GM21447 (cell line): Measurements from ENCODE around the gene IGFL4.
"Not testable (repeated sequence)": the region's sequence is repeated elsewhere in the genome, so short reads cannot be mapped to it uniquely, and the experiment has no call there.

Experiments used
- ATAC-seq: cut with Tn5 transposase; IDR thresholded peaks from one replicate; pipeline ENCODE4 v1.9.1; 2021; ENCODE audit not compliant: unreplicated experiment

The IGFL4 gene

GRCh38 chr19:46040952-46041500 is at the start of gene IGFL4:
Gene IGFL4 (minus strand): TSS chr19:46041002. CDS start chr19:46040962, 40 bp downstream.
- no peak for ATAC-seq

DNA sequence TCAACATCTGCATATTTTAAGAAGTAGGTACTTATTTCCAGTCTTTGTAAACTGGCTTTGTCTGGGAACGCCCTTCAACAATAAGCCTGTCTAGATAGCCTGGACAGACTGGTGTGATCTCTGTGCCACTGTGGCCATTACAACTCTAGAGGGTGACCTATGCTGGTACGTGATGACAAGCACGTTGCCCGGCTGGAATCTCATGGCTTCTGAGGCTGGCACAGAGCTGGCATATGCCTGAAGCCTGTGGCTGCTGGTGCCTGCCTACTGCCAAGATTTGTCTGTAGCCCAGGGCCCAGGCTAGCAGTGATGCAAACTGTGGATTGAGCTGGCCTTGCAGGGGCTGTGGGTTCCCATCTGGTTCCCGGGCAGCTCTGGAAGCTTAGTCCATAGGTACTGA is 49.6 kb upstream of the IGFL4 start:
- ATAC-seq, result no peak

- no peak for ATAC-seq
Observed at GRCh38 chr19:46089432-46089831, 48.6 kb upstream of the IGFL4 start.

DNA sequence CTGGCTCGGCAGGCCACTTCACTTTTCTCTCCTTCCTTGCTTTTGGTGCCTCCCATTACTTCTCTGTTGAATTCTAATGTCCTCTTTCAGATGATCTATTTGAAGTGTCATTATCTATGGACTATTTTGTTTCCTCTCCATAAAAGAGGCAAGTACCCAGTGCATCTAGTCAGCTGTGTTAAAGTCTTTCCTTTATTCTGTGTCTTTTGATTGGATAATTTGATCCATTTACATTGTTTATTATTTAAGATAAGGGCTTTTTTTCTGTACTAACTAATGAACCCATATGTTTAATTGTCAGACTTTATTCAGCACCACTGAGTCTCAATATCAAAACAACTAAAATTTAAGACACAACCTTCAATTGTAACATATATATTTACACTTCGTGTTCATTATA is 47.3 kb upstream of the IGFL4 start:
- ATAC-seq, result no peak

DNA sequence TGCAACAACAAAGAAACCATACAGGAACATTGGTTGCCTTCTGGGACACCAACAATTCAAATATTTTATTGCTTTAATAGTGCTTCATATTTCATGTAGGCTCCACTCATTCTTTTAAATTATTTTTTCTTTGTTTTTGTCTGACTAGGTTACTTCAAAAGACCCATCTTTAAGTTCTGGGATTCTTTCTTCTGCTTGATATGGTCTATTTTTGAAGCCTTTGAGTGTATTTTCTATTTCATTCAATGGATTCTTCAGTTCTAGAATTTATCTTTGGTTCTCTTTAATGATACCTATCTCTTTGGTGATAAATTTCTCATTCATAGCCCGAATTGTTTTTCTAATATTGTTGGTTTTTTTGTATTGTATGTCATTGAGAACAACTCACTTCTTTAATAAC is 45.1 kb upstream of the IGFL4 start:
- no peak for ATAC-seq

DNA sequence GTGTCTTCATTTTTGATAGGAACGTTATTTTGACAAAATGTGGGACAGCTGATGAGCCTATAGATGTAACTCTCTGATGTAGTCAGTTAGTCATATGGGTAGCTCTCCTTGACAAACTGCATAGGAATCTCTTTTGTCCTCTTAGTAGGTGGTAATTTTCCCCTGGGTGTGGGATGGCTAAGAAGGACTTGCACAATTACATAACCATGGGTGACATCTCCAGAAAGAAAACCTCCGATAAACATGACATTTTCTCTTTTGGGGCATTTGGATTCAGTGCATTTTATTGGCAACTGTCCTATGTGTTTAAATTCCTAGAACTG is 41.9 kb upstream of the IGFL4 start:
- no peak for ATAC-seq

- ATAC-seq, result no peak
Observed at GRCh38 chr19:46081928-46082727, 41.3 kb upstream of the IGFL4 start.

GRCh38 chr19:46080561-46080960 is 39.8 kb upstream of the IGFL4 start:
- ATAC-seq, result no peak

DNA sequence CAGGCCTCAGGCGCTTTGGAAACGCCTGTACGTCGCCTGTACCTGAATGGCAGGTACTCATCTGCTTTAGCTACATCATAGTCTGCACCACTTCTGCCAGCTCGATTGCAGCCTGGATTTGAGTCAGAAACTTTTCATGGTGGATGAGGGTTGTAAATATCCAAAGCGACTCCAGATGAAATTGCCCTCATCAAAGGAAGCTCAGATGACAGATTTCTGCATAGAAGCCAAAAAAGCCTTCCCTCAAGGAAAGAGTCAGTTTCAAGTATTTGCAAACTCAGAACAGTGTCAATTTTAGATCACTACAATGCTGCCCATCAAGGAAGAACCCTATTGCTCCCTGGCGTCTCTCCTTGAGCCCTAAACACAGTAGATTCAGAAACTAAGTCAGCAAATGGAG is 38.8 kb upstream of the IGFL4 start:
- no peak for ATAC-seq

DNA sequence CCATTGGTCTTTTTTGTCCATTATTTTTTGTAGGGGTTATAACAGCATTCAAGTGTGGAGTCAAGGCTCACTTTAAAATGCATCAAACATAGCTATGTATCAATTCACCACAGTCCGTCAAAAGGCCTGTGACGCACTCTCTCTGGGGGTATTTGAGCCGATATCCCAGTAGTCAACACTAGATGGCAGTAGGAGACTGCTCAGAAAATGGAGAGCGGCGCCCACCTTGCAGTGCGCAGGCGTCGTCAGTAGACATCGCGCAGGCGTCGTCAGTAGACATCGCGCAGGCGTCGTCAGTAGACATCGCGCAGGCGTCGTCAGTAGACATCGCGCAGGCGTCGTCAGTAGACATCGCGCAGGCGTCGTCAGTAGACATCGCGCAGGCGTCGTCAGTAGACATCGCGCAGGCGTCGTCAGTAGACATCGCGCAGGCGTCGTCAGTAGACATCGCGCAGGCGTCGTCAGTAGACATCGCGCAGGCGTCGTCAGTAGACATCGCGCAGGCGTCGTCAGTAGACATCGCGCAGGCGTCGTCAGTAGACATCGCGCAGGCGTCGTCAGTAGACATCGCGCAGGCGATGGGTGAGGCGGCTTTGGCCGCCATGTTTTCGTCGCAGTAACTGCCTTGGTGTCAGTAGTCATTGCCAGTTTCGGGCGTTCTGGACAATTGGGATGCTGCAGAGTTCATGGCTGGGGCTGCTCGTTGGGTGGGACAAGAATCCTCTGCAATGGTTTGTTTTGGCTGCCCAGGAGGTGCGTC is 38.0 kb upstream of the IGFL4 start:
- not testable (repeated sequence) for ATAC-seq

- no peak for ATAC-seq
Observed at GRCh38 chr19:46077815-46078167, 37.0 kb upstream of the IGFL4 start.

GRCh38 chr19:46076951-46077814 is 36.4 kb upstream of the IGFL4 start:
- ATAC-seq, result no peak

- no peak for ATAC-seq
Observed at GRCh38 chr19:46076031-46076880, 35.5 kb upstream of the IGFL4 start.

DNA sequence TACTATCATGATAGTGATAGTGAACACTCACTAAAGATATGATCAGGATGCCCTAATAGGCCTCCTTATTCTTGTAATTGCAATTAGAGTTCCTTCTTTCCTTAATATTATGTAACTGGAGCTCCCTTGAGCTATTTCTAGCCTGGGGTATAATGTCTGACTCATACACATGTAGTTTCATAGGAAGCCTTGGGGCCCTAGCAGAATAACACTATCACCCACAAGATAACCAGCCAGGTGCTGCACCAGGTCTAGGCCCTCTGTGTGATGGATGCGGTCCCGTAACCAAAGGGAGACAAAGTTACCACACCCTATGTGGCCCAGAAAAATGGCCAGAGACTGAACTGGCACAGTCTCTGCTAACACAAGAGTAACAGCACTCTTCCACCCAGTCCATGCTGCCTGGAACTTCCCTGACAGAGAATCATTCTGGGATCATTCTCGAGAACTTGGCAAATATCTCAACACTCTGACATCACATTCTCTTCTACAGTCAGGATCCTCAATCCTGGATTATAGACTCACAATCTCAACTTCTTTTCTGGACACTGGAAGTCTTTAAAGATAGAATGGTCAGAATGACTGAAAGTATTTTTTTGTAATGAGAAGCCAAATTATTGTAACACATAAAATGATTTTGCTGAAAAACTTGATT is 32.6 kb upstream of the IGFL4 start:
- ATAC-seq, result no peak

GRCh38 chr19:46069806-46070341 is 29.1 kb upstream of the IGFL4 start:
- no peak for ATAC-seq

- no peak for ATAC-seq
Observed at GRCh38 chr19:46068345-46069258, 27.8 kb upstream of the IGFL4 start.

DNA sequence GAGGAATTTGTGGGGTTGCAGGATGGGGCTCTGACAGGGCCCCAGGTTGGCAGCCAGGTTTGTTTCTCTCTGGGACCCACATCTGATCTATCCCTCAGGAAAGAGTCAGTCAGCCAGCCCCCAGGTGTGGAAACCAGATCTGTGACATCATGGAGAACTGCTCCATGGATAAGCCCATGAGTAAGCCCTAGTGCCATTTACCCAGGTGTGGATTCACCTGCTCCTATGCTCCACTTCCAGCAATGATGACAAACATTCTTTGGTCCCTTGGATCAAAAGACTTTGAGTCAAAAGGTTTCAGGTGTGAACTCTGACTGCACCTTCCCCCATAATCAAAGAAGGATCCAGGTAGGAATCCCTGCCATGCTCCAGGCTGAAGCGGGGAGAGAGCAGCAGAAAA is 26.9 kb upstream of the IGFL4 start:
- no peak for ATAC-seq

DNA sequence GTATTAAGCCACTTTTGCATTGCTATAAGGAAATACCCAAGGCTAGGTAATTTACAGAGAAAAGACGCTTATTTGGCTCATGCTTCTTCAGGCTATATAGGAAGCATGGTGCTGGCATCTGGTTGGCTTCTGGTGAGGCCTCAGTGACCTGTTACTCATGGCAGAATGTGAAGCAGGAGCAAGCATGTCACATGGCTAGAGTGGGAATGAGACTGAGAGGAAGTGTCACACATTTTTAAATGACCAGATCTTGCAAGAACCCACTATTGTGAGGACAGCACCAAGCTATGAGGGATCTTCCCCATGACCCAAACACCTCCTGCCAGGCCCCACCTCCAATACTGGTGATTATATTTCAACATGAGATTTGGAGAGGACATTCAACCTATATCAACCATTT is 25.7 kb upstream of the IGFL4 start:
- ATAC-seq, result no peak
